Esophagus (tissue), 2 donors: ENCODE measurements around the gene SRPRA. TPM values are rescaled to one million over a fixed set of nuclear protein-coding genes. Genes with fewer than 3 reads are reported as not detected.
A peak's percentile ranks its signal among the peaks of the same experiment; 100 is the strongest.
"Not testable (repeated sequence)": the region's sequence is repeated elsewhere in the genome, so short reads cannot be mapped to it uniquely, and the experiment has no call there.

ENCODE experiments used
- H3K27ac ChIP-seq, 2 donors: one replicate each; pipeline ENCODE4 v1.5.1; 2013; ENCODE audit warnings: low read depth in 2 of 2, mild to moderate bottlenecking in 2 of 2, inconsistent platforms in 1 of 2, low read length in 1 of 2, moderate library complexity in 1 of 2
- H3K27me3 ChIP-seq, 2 donors: one replicate each; pipeline ENCODE4 v1.6.1; 2013; ENCODE audit warnings: low read length in 2 of 2, control low read depth in 1 of 2, mild to moderate bottlenecking in 1 of 2; ENCODE audit not compliant: insufficient read depth in 2 of 2, control insufficient read depth in 1 of 2
- H3K36me3 ChIP-seq, 2 donors: one replicate each; pipeline ENCODE4 v1.6.1; 2013; ENCODE audit warnings: low read length in 1 of 2; ENCODE audit not compliant: control insufficient read depth in 2 of 2, insufficient read depth in 2 of 2
- H3K4me1 ChIP-seq, 2 donors: one replicate each; pipeline ENCODE4 v1.6.1; 2013; ENCODE audit warnings: low read length in 1 of 2; ENCODE audit not compliant: control insufficient read depth in 2 of 2, insufficient read depth in 2 of 2
- H3K4me3 ChIP-seq, 2 donors: one replicate each; pipeline ENCODE4 v1.5.1; 2013; ENCODE audit warnings: low read length in 2 of 2, mild to moderate bottlenecking in 2 of 2, low read depth in 1 of 2, moderate library complexity in 1 of 2
- H3K9me3 ChIP-seq, 2 donors: one replicate each; pipeline ENCODE4 v1.6.1; 2013; ENCODE audit warnings: mild to moderate bottlenecking in 2 of 2, low read depth in 1 of 2, low read length in 1 of 2, moderate library complexity in 1 of 2; ENCODE audit not compliant: control insufficient read depth in 2 of 2, insufficient read depth in 1 of 2
- WGBS, 2 donors: extraction: QIAGEN DNeasy Blood & Tissue Kit; methylation state at CpG; one replicate each; pipeline ENCODE4 v1.1.7; 2013; 5-methylcytosine and 5-hydroxymethylcytosine counted together
- polyA plus RNA-seq, 2 donors: library from polyadenylated mRNA; stranded (reverse); fragments of 200-250 nt; gene quantifications; one replicate each; pipeline ENCODE4 v1.2.3, GENCODE V29; 2013
- donor health status: healthy with polysubstance abuse.
- donor health status: Bipolar disorder and iron deficiency.

The SRPRA gene
- polyA plus RNA-seq, 2 donors = 34.7 to 48.3 TPM

DNA sequence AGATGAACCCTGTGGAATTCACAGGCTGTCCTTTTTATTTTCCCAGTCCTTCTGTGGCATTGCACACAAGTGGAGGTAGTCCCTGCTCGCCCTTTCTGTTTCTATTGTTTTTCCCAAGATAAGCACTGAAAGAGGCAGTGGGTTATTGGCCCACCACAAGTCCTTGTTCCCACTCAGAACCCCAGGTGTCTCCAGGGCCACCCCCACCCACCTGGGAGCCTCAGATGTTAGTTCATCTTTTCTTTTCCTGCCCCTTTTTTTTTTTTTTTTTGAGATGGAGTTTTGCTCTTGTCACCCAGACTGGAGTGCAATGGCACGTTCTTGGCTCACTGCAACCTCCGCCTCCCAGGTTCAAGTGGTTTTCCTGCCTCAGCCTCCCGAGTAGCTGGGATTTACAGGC lies 40.1 kb upstream of the SRPRA start:
- not testable (repeated sequence) for H3K27me3 ChIP-seq, H3K27ac ChIP-seq, H3K9me3 ChIP-seq, H3K4me1 ChIP-seq, H3K4me3 ChIP-seq, H3K36me3 ChIP-seq
- 87 to 91% methylated on average over 4 of the region's 4 CpGs for WGBS, 2 donors

DNA sequence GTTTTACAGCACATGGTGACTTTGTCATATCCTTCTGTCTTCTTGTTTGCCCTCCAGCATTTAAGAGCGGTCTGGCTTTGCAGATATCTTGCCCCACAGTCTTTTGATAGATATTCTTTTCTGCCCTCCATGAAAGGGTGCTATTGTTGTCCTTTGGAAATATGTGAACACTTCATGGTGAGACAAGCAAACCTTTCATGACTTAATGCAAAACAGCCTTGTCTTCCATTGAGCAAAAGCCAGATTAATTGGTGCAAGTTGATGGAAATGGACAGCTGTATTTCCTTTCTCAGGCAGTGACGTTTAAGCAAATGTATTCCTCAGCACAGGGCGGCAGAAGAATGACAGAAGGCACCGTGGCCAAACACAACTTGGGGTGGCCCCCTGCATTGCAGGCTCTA lies 39.6 kb upstream of the SRPRA start:
- Histone ChIP-seq H3K4me1 (peaks cover 0 to 6% of the 10 kb centered on the region in 2 donors), H3K27ac (no peak overlapping the region), H3K9me3 (no peaks in the 10 kb centered on the region), H3K4me3 (no peak overlapping the region), H3K27me3 (no peaks in the 10 kb centered on the region), H3K36me3 (peaks cover 0 to 2% of the 10 kb centered on the region in 2 donors)
- WGBS, 2 donors = 79 to 81% methylated on average over 4 of the region's 4 CpGs

DNA sequence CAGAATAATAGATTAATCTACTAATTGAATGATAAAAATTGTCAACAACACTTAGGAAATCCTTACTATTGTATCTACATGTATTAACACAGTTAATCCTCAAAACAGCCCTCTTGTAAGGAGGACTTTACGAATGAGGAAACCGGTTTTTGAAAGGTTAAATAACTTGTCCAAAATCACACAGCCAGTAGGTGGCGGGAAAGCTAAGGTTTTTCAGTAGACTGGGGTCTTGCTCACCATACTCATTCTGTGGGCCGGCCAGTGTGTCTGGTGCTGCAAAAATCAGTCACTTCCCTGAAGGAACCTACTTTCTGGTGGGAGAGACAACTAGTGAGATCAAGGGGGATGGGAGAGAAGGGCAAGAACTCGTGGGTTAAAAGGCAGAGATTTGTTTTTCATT lies 39.0 kb upstream of the SRPRA start:
- Histone ChIP-seq H3K4me3 (no peak overlapping the region), H3K27ac (no peak overlapping the region), H3K4me1 (peaks cover 0 to 6% of the 10 kb centered on the region in 2 donors), H3K36me3 (peaks cover 0 to 2% of the 10 kb centered on the region in 2 donors), H3K27me3 (no peaks in the 10 kb centered on the region), H3K9me3 (no peaks in the 10 kb centered on the region)
- 32 to 44% methylated on average over 5 of the region's 5 CpGs for WGBS, 2 donors

DNA sequence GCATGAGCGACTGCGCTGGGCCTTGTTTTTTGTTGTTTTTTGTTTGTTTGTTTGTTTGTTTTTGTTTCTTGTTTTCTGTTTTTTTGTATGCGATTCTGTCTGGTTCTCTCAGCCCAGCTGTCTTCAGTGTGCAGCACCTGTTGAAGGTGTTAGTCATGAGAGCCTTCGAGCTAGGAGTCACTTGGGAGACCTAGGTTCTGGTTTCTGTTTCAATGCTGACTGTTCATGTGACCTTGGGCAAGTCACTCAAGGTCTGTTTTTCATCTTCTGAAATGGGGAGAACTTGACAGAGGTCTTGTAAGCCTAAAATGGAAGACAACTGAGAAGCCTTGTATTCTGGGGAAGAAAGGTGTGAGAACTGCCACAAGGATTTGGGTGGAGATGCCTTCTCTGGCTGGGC lies 37.0 kb upstream of the SRPRA start:
- 89 to 90% methylated on average over 4 of the region's 4 CpGs for WGBS, 2 donors
- Histone ChIP-seq H3K27me3 (no peaks in the 10 kb centered on the region), H3K9me3 (no peaks in the 10 kb centered on the region), H3K27ac (no peak overlapping the region), H3K4me1 (peaks cover 0 to 5% of the 10 kb centered on the region in 2 donors), H3K36me3 (peaks cover 0 to 2% of the 10 kb centered on the region in 2 donors), H3K4me3 (no peak overlapping the region)

GRCh38 chr11:126304457-126305075 lies 35.9 kb upstream of the SRPRA start:
- Histone ChIP-seq H3K4me3 (peak overlapping the region; percentile 77 to 78), H3K36me3 (peaks cover 0 to 2% of the 10 kb centered on the region in 2 donors), H3K27me3 (no peaks in the 10 kb centered on the region), H3K27ac (peak overlapping the region; percentile 91 to 96), H3K4me1 (peaks cover 0 to 3% of the 10 kb centered on the region in 2 donors), H3K9me3 (no peaks in the 10 kb centered on the region)
- WGBS, 2 donors = 30 to 32% methylated on average over 12 of the region's 12 CpGs

DNA sequence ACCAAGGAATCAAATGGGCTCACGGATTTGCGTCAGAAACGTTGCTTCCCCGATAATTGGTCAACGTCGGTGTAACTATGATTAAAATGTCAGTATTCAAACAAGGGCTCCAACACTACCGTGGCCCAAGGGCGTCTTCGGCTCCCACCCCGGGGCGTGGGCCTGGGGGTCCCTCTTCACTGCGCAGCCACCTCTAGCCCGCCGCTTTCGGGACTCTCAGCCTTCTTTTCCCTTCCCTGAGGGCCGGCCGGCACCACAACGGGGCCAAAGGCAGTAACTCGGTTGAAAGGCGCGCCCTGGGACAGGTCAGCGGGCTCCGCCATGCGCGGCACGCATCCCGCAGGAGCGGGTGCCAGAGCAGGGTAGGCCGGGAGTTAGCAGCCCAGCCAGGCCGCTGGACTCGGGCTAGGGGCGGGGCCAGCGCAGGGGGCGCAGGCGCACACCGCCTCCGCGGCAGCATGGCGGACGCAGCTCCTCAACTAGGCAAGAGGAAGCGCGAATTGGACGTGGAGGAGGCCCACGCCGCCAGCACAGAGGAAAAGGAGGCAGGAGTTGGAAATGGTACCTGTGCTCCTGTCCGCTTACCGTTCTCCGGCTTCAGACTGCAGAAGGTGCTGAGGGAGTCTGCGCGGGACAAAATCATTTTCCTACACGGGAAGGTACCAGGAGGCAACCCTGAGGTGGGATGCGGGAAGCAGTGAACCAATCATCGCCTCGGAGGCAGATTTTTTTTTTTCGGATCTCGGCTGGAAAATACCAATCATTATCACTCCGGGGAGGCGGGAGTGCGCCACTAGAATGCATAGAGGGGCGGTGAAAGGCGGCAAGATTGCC lies 35.1 kb upstream of the SRPRA start, which contains the start of gene DCPS:
Gene DCPS (plus strand): TSS at position 438 of the 834 bp plus-strand sequence. CDS start 21 bp downstream, at position 459.
- Histone ChIP-seq H3K36me3 (peaks cover 0 to 2% of the 10 kb centered on the region in 2 donors), H3K4me3 (peak within 1 kb of the TSS; percentile 77 to 78), H3K27ac (peak within 1 kb of the TSS; percentile 91 to 96), H3K27me3 (no peaks in the 10 kb centered on the region), H3K4me1 (peaks cover 0 to 3% of the 10 kb centered on the region in 2 donors), H3K9me3 (no peaks in the 10 kb centered on the region)
- 1% methylated on average over 61 of the region's 61 CpGs for WGBS, 2 donors

- peaks cover 10 to 12% of the 10 kb centered on the region in 2 donors for H3K36me3 ChIP-seq
- H3K27ac ChIP-seq = no peak overlapping the region
- H3K27me3 ChIP-seq = no peaks in the 10 kb centered on the region
- no peaks in the 10 kb centered on the region for H3K9me3 ChIP-seq
- H3K4me1 ChIP-seq = no peaks in the 10 kb centered on the region
- H3K4me3 ChIP-seq = no peak overlapping the region
- WGBS, 2 donors = 57 to 76% methylated on average over 2 of the region's 2 CpGs
Measured at GRCh38 chr11:126297004-126297403, 28.3 kb upstream of the SRPRA start.

- Histone ChIP-seq H3K9me3 (no peaks in the 10 kb centered on the region), H3K27ac (no peak overlapping the region), H3K27me3 (no peaks in the 10 kb centered on the region), H3K4me1 (no peaks in the 10 kb centered on the region), H3K36me3 (peaks cover 19 to 20% of the 10 kb centered on the region in 2 donors), H3K4me3 (no peak overlapping the region)
- 80 to 81% methylated on average over 5 of the region's 5 CpGs for WGBS, 2 donors
Measured at GRCh38 chr11:126293726-126294125, 25.0 kb upstream of the SRPRA start.

DNA sequence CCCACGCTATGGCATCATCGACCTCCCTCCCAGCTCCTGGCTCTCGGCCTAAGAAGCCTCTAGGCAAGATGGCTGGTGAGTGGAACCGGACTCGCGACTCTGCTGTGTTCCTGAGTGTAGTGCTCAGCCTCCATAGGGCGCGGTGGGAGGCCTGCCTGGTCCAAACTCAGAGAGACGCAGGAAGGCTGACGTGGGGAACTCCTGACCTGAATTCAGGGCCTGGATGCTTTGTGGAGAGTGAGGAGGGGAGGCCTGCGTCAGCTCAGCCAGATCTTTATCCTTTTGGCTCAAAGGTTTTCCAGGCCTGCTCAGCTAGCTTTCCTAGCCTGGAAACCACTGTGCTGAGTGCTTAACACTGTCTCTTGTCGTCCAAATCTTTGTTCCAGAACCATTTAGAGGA lies 22.2 kb upstream of the SRPRA start:
- Histone ChIP-seq H3K27ac (no peak overlapping the region), H3K36me3 (peaks cover 19 to 20% of the 10 kb centered on the region in 2 donors)

More for the DNA sequence above, 22.2 kb upstream of the SRPRA start:
- Histone ChIP-seq H3K4me1 (no peaks in the 10 kb centered on the region), H3K9me3 (no peaks in the 10 kb centered on the region), H3K27me3 (no peaks in the 10 kb centered on the region), H3K4me3 (no peak overlapping the region)
- WGBS, 2 donors = 83 to 84% methylated on average over 12 of the region's 12 CpGs
